Neural progenitor cell (in vitro differentiated cells): ENCODE results near the gene AKAP6. TPM values are rescaled to one million over a fixed set of nuclear protein-coding genes. Genes with fewer than 3 reads are reported as not detected.
A peak's percentile ranks its signal among the peaks of the same experiment; 100 is the strongest.

Experiments
- DNase-seq: peaks from one replicate; pipeline ENCODE4 v3.0.0-alpha.2; 2016; ENCODE audit warnings: low spot score
- H2AFZ ChIP-seq: fragments of 200-600 bp; sonication (generic); replicated peaks from 2 replicates; pipeline ENCODE4 v1.6.1; 2016; ENCODE audit warnings: antibody characterized with exemption
- H3F3A ChIP-seq: fragments of 200-600 bp; sonication (generic); 2 replicates; pipeline ENCODE4 v1.6.1; 2016; ENCODE audit warnings: antibody characterized with exemption, low read depth
- H3K27ac ChIP-seq: fragments of 200-600 bp; sonication (generic); 2 replicates; pipeline ENCODE4 v1.5.1; 2016; ENCODE audit warnings: mild to moderate bottlenecking
- H3K27me3 ChIP-seq: fragments of 200-600 bp; sonication (generic); 2 replicates; pipeline ENCODE4 v1.6.1; 2016; ENCODE audit warnings: mild to moderate bottlenecking, moderate library complexity
- H3K36me3 ChIP-seq: fragments of 200-600 bp; sonication (generic); 2 replicates; pipeline ENCODE4 v1.5.1; 2016
- H3K4me1 ChIP-seq: fragments of 200-600 bp; sonication (generic); 2 replicates; pipeline ENCODE4 v1.6.1; 2016; ENCODE audit warnings: mixed run types
- H3K4me2 ChIP-seq: fragments of 200-600 bp; sonication (generic); 2 replicates; pipeline ENCODE4 v1.6.1; 2016
- H3K4me3 ChIP-seq: fragments of 200-600 bp; sonication (generic); 2 replicates; pipeline ENCODE4 v1.5.1; 2016
- H3K79me2 ChIP-seq: fragments of 200-600 bp; sonication (generic); 2 replicates; pipeline ENCODE4 v1.6.1; 2016; ENCODE audit warnings: low read depth
- H3K9ac ChIP-seq: fragments of 200-600 bp; sonication (generic); 2 replicates; pipeline ENCODE4 v1.6.1; 2016
- H3K9me3 ChIP-seq: fragments of 200-600 bp; sonication (generic); 2 replicates; pipeline ENCODE4 v1.5.1; 2016; ENCODE audit warnings: low read depth
- H4K20me1 ChIP-seq: fragments of 200-600 bp; sonication (generic); 2 replicates; pipeline ENCODE4 v1.6.1; 2016; ENCODE audit warnings: low read depth
- H3K27ac Mint-ChIP-seq: 3 replicates; pipeline ENCODE4 v1.8.0; 2021; ENCODE audit warnings: mixed read lengths
- H3K27me3 Mint-ChIP-seq: 2 replicates; pipeline ENCODE4 v1.8.0; 2022; ENCODE audit warnings: low read depth, mild to moderate bottlenecking, inconsistent platforms, moderate library complexity, mixed read lengths; ENCODE audit not compliant: insufficient read depth
- H3K36me3 Mint-ChIP-seq: 3 replicates; pipeline ENCODE4 v1.8.0; 2021; ENCODE audit warnings: mixed read lengths
- H3K4me1 Mint-ChIP-seq: 3 replicates; pipeline ENCODE4 v1.8.0; 2021; ENCODE audit warnings: mixed read lengths
- H3K4me3 Mint-ChIP-seq: 3 replicates; pipeline ENCODE4 v1.8.0; 2021; ENCODE audit warnings: mild to moderate bottlenecking, moderate library complexity, mixed read lengths
- H3K9me3 Mint-ChIP-seq: 3 replicates; pipeline ENCODE4 v1.8.0; 2020; ENCODE audit warnings: mixed read lengths
- CTCF ChIP-seq: fragments of 200-600 bp; sonication (generic); IDR thresholded peaks from 2 replicates; pipeline ENCODE4 v1.5.1; 2017; ENCODE audit warnings: antibody characterized with exemption, mild to moderate bottlenecking
- EZH2 ChIP-seq: fragments of 200-600 bp; sonication (generic); IDR thresholded peaks from 2 replicates; pipeline ENCODE4 v1.6.1; 2017; ENCODE audit warnings: antibody characterized with exemption, mild to moderate bottlenecking, moderate library complexity
- EZH2phosphoT487 ChIP-seq: fragments of 200-600 bp; sonication (generic); IDR thresholded peaks from 2 replicates; pipeline ENCODE4 v1.6.1; 2017; ENCODE audit warnings: antibody characterized with exemption
- total RNA-seq: library from RNA; depleted of rRNA; stranded (reverse); fragments of >200 nt; gene quantifications from 2 replicates; pipeline ENCODE4 v1.2.3, GENCODE V29; 2015; ENCODE audit warnings: low replicate concordance

AKAP6 gene
- total RNA-seq, 1 donor from 2014 or later, result 3.7 TPM

- no peaks in the 10 kb centered on the region for H3F3A ChIP-seq
- no peaks in the 10 kb centered on the region for H3K9me3 Mint-ChIP-seq
- H3K9ac ChIP-seq, result no peak overlapping the region
- no peak overlapping the region for H3K4me3 ChIP-seq
- H3K4me2 ChIP-seq, result no peak overlapping the region
- no peak overlapping the region for H2AFZ ChIP-seq
- no peaks in the 10 kb centered on the region for H3K27me3 Mint-ChIP-seq
- no peaks in the 10 kb centered on the region for H3K9me3 ChIP-seq
- no peaks in the 10 kb centered on the region for H4K20me1 ChIP-seq
- no peak for DNase-seq
- no peaks in the 10 kb centered on the region for H3K36me3 ChIP-seq
- no peak for TF ChIP-seq EZH2
- TF ChIP-seq CTCF, result no peak
- no peak for TF ChIP-seq EZH2phosphoT487
- peak overlapping the region; percentile 69 for H3K27ac Mint-ChIP-seq
- H3K4me3 Mint-ChIP-seq, result no peak overlapping the region
- H3K27me3 ChIP-seq, result no peaks in the 10 kb centered on the region
- no peaks in the 10 kb centered on the region for H3K79me2 ChIP-seq
- H3K27ac ChIP-seq, result no peak overlapping the region
- no peaks in the 10 kb centered on the region for H3K36me3 Mint-ChIP-seq
- H3K4me1 Mint-ChIP-seq, result peaks cover 41% of the 10 kb centered on the region
- peaks cover 4% of the 10 kb centered on the region for H3K4me1 ChIP-seq
These were observed 78.9 kb downstream of the AKAP6 start for GRCh38 chr14:32408018-32408417.

DNA sequence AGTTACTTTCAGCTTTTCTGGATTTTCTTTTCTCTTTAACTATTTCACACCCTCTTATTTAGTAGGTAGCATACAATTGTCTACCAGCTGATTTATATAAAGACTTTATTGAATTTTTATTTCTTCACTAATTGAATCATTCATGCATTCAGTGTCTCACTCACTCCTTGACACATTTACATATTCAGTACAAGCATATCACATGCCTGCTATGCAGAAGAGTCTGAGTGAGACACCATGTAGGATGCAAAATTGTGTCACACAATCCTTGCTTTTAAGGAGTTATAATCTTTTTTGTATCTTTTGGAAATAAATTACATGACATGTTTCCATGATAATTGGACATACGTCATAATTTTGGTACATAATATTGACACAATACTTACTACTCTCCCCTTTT is 83.0 kb downstream of the AKAP6 start:
- no peak for TF ChIP-seq EZH2
- no peak for TF ChIP-seq EZH2phosphoT487
- TF ChIP-seq CTCF, result no peak
- no peak overlapping the region for H3K27ac ChIP-seq
- H3K9me3 ChIP-seq, result no peaks in the 10 kb centered on the region
- H2AFZ ChIP-seq, result no peak overlapping the region
- no peak for DNase-seq
- no peak overlapping the region for H3K27ac Mint-ChIP-seq
- no peaks in the 10 kb centered on the region for H4K20me1 ChIP-seq
- no peak overlapping the region for H3K9ac ChIP-seq
- H3K27me3 Mint-ChIP-seq, result no peaks in the 10 kb centered on the region
- H3K4me3 Mint-ChIP-seq, result no peak overlapping the region
- H3K79me2 ChIP-seq, result no peaks in the 10 kb centered on the region
- no peak overlapping the region for H3K4me2 ChIP-seq
- no peaks in the 10 kb centered on the region for H3K36me3 Mint-ChIP-seq
- H3K27me3 ChIP-seq, result no peaks in the 10 kb centered on the region
- H3F3A ChIP-seq, result no peaks in the 10 kb centered on the region
- no peaks in the 10 kb centered on the region for H3K4me1 ChIP-seq
- peaks cover 22% of the 10 kb centered on the region for H3K4me1 Mint-ChIP-seq
- no peaks in the 10 kb centered on the region for H3K36me3 ChIP-seq
- no peak overlapping the region for H3K4me3 ChIP-seq
- H3K9me3 Mint-ChIP-seq, result no peaks in the 10 kb centered on the region

DNA sequence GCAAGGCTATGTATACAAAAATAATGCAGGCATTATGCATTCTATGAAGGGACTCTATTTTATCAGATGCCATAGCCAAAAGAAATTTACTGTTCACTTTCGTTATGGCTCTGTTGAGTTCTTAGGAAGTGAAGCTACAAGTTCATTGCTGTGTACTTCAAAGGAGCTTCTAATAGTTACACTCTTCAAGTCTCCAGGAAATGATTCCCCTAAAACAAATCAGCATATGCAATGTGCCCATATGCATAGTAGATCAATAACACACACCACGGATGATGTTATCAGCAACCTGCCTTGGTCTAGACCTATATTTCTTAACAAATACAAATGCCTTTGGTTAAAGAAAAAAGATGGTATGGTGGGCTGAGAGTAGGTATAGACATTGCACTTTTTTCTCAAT is 83.4 kb downstream of the AKAP6 start:
- Mint-ChIP-seq H3K9me3 (no peaks in the 10 kb centered on the region), H3K27ac (no peak overlapping the region), H3K27me3 (no peaks in the 10 kb centered on the region), H3K4me3 (no peak overlapping the region), H3K36me3 (no peaks in the 10 kb centered on the region), H3K4me1 (peaks cover 18% of the 10 kb centered on the region)
- no peaks in the 10 kb centered on the region for H3F3A ChIP-seq
- H3K9me3 ChIP-seq, result no peaks in the 10 kb centered on the region
- H3K4me2 ChIP-seq, result no peak overlapping the region
- no peaks in the 10 kb centered on the region for H3K4me1 ChIP-seq
- H3K4me3 ChIP-seq, result no peak overlapping the region
- no peaks in the 10 kb centered on the region for H3K79me2 ChIP-seq
- H3K27ac ChIP-seq, result no peak overlapping the region
- H3K27me3 ChIP-seq, result no peaks in the 10 kb centered on the region
- no peaks in the 10 kb centered on the region for H3K36me3 ChIP-seq
- H3K9ac ChIP-seq, result no peak overlapping the region
- no peaks in the 10 kb centered on the region for H4K20me1 ChIP-seq
- DNase-seq, result no peak
- TF ChIP-seq CTCF (no peak), EZH2phosphoT487 (no peak), EZH2 (no peak)
- H2AFZ ChIP-seq, result no peak overlapping the region
